Activated CD4-positive, alpha-beta T cell treated with anti-CD3 and anti-CD28 coated beads, Interleukin-2, amount 50 U/mL, for 16 hours (primary cell): ENCODE results near the gene POLR1E.

Experiments
- DNase-seq: peaks from one replicate; pipeline ENCODE4 v3.0.0-alpha.2; 2020

POLR1E gene, protein sequence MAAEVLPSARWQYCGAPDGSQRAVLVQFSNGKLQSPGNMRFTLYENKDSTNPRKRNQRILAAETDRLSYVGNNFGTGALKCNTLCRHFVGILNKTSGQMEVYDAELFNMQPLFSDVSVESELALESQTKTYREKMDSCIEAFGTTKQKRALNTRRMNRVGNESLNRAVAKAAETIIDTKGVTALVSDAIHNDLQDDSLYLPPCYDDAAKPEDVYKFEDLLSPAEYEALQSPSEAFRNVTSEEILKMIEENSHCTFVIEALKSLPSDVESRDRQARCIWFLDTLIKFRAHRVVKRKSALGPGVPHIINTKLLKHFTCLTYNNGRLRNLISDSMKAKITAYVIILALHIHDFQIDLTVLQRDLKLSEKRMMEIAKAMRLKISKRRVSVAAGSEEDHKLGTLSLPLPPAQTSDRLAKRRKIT

GRCh38 chr9:37485389-37486255 is at the start of gene POLR1E:
Gene POLR1E, plus strand, starts transcription at chr9:37485948. Its CDS starts 100 bp downstream, at chr9:37486048.
- DNase-seq, result peak; percentile 98

GRCh38 chr9:37436540-37436939 is 49.2 kb upstream of the POLR1E start:
- no peak for DNase-seq

GRCh38 chr9:37437010-37437409 is 48.7 kb upstream of the POLR1E start:
- no peak for DNase-seq

DNA sequence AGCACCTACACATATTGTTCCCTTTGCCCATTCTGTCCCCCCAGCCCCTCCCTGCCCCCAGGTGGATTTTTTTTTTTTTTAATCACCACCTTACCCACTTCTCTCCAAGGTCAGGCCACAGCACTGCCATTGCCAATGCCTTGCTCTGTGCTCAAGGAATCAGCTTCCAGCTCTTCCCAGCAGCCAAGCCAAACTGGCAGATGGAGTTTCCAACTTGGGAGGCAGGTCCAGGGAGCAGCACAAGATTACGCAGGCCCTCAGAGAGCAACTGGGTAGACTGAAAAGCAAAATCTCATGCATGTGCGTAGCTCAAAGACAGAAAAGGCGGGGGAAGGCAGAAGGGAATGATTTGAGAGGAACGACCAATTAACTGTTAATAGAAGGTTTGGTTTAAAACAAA is 48.1 kb upstream of the POLR1E start:
- no peak for DNase-seq

DNA sequence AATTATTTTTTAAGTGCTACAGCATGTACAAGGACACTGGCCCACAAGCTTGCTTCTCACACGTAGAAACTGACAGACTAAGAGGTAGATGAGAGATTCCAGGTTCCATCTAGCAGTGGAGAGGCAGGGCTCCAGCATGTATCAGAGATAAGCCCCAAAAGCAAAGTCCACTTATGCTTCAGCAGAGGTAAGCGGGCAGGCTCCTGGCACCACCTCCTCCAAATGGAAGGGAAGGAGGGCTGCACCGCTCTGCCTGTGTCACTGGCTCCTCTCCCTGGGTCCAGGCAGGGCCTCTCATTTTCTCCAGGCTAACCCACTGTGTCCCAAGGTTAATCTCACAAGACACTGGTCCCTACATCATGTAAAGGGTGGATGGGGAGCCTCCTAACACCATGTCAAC is 47.4 kb upstream of the POLR1E start:
- DNase-seq, result no peak

- DNase-seq, result no peak
These were observed 43.9 kb upstream of the POLR1E start for GRCh38 chr9:37441776-37442370.

DNA sequence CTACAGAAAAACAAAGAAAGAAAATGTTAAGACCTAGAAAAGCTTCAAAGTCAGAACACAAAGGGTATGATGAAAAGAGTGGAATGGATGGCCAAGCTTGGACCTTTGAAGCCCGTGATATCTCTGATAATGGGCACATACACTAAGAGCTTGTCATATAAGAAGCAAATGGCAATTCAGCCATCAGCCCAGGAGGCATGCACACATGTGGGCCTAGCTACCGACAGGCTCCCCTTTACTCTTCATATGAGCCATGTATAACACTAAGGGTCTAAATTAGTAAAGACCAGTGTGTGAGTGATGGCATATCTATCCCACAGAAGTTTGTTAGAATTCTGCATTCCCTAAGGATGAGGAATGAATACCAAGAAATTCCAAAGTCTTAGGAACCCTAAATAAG is 43.2 kb upstream of the POLR1E start:
- DNase-seq, result no peak

GRCh38 chr9:37443566-37443965 is 42.2 kb upstream of the POLR1E start:
- no peak for DNase-seq

- DNase-seq, result no peak
These were observed 40.9 kb upstream of the POLR1E start for GRCh38 chr9:37444890-37445289.

DNA sequence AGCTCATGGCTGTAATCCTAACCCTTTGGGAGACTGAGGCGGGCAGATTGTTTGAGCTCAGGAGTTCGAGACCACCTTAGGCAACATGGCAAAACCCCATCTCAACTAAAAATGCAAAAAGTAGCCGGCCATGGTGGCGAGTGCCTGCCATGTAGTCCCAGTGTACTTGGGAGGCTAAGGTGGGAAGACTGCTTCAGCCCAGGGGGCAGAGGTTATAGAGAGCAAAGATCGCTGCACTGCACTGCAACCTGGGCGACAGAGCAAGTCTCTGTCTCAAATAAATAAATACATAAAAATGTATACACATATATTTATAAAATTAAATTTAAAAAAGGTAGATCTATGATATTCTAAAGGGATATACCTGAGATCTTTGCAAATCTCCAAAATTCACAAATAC is 39.9 kb upstream of the POLR1E start:
- DNase-seq, result no peak

GRCh38 chr9:37446401-37446800 is 39.3 kb upstream of the POLR1E start:
- no peak for DNase-seq

- DNase-seq, result no peak
These were observed 38.6 kb upstream of the POLR1E start for GRCh38 chr9:37447111-37447510.

DNA sequence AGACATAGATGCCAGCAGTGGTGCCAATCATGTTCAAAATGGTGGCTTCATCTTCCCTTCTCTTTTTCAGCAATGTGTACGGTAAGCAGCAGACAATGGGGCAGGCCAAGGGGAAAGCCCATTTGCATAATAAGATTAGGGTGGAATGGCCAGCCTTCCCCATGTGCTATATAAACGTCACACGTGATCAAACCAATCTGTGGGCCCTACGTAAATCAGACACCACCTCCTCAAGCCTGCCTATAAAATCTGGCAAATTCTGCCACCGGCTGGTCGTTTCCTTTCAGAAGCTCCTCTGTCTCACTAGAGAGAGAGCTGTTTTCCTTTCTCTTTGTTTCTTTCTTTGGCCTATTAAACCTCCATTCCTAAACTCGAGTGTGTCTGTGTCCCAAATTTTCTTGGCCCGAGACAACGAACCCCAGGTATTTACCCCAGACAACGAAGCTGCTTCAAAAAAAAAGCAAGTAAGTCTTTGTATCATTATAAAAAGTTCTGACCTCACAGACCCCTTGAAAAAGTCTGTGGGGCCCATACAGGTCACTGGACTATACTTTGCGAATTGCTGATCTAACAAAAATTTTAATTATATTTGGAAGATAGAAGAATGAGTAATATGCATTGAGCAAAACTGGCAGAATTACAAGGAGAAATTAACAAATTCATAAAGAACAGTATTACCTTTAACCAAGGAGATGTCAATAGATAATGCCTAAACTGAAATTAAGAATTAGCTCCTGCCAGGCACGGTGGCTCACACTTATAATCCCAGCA is 35.7 kb upstream of the POLR1E start:
- DNase-seq, result no peak

- no peak for DNase-seq
These were observed 34.1 kb upstream of the POLR1E start for GRCh38 chr9:37451628-37452027.

- DNase-seq, result no peak
These were observed 33.1 kb upstream of the POLR1E start for GRCh38 chr9:37452611-37453010.

DNA sequence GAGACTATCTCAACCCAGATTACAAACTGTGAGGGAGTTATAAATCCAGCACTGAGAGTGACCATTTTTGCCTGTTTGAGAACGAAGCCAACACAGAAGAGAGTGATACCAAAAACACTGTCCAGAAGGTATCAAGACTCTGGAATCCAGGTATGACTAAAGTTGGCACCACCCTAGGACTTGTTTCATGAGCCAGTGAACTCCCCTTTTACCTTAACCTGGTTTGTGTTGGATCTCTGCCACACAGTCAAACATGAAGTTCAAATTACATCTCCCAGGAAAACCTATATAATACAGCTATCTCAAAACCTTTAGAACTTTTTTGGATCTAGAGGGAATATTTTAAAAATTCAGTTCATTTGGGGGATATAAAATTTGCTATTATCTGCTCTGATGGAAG is 31.9 kb upstream of the POLR1E start:
- no peak for DNase-seq

GRCh38 chr9:37454238-37454637 is 31.5 kb upstream of the POLR1E start:
- DNase-seq, result no peak

DNA sequence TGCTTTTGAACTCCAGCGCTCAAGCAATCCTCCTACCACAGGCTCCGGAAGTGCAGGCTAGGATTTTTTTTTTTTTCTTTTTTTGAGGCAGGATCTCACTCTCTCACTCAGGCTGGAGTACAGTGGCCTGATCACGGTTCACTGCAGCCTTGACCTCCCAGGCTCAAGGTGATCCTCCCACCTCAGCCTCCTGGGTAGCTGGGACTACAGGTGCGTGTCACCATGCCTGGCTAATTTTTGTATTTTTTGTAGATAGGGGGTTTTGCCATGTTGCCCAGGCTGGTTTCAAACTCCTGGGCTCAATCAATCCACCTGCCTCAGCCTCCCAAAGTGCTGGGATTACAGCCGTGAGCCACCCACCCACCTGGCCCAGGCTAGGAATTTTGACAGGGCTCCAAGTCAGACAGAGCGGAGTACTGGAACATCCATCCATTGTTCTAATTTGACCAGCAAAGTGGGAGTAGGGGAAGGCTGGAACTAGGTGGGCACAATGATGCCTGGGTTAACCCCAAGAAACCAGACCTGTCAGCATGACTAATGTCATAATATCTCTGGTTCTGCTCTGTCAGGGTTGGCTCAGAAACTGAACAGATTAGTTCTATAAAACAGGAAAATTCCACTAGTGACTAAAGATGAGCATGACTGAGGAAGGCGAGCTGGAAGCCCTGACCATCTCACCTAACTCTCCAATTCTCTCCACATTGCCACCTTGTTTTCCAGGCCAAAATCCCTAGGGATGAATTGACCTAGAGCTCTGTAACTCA is 29.7 kb upstream of the POLR1E start:
- DNase-seq, result no peak

DNA sequence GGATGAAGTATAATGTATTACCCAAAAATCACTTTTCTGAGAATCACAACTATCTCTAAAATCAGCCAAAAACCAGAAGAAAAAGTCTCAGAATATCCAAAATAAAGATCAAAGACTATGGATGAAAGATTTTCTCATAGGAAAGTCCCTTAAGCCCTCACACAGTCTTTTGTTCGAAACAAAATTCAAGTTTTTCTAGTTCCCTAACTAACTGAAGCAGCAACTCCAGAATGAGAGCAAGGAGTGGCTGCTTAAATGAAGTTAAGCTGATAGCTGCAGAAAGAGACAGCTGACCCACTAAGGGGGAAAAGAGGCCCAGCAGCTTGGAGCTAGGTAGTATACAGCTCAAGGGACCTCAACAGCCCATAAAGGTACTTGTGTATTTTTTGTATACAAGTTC is 28.9 kb upstream of the POLR1E start:
- no peak for DNase-seq

GRCh38 chr9:37464006-37464405 is 21.7 kb upstream of the POLR1E start:
- no peak for DNase-seq

DNA sequence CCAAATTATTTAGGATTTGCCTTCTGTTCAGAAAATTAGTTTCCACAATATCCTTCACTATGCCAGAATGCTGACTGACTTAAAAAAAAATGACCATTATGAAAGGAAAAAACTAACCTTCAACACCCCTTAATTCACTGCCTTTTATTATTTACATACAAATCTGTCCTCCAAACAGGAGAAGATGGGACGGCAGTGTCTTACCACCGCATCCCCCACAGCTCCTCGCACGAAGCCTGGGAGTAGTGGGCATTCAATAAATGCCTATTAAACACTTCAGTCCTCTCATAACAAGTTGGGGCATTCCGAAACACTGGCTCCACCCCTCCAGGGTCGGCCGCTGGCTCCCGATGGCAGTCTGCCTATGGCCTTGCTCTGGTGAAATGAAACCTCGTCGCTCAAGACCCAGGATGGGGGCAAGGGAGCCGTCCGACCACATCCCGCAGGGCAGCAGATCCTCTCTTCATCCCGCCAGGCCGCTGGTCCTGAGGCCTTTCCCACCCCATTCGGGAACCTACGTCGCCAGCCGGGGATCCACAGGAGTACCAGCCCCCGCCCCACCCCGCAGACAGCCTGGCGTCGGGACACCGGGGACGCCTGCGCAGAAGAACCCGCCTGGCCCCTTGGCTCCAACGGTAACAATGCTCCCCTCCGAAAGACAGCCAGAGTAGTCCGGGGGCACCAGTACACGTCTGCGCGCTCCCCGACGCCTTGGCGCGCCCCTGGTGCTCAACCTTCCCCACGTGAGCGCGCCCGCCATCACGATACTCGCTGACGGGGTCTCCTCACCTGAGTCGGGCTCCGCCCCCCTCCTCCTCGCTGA is 21.1 kb upstream of the POLR1E start:
- DNase-seq, result peak; percentile 56
